ENCODE measurements around the gene NALF2. TPM values are rescaled to one million over a fixed set of nuclear protein-coding genes. Genes with fewer than 3 reads are reported as not detected.

Gene NALF2
- polyA plus RNA-seq, 3 donors = not detected

DNA sequence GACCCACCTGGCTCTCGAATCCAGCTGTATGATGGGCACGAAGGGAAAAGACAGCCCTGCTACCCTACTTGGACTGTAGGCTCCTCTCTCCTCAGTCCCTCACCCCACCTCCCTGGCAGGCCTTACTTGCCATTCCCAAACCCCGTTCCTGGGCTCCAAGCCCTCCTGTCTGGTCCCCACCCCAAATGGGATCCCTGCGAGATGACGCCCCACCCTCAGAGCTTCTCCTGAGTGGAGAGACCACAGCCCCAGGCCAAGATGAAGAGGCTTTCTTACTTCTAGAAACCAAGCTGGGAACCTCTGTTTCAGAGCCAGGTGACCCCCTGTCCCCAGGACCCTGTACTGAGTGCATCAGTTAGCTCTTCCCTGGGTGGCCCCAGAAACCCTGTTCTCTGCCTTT, 4.5 kb downstream of the NALF2 start:
- TF ChIP-seq, protein P1, sequence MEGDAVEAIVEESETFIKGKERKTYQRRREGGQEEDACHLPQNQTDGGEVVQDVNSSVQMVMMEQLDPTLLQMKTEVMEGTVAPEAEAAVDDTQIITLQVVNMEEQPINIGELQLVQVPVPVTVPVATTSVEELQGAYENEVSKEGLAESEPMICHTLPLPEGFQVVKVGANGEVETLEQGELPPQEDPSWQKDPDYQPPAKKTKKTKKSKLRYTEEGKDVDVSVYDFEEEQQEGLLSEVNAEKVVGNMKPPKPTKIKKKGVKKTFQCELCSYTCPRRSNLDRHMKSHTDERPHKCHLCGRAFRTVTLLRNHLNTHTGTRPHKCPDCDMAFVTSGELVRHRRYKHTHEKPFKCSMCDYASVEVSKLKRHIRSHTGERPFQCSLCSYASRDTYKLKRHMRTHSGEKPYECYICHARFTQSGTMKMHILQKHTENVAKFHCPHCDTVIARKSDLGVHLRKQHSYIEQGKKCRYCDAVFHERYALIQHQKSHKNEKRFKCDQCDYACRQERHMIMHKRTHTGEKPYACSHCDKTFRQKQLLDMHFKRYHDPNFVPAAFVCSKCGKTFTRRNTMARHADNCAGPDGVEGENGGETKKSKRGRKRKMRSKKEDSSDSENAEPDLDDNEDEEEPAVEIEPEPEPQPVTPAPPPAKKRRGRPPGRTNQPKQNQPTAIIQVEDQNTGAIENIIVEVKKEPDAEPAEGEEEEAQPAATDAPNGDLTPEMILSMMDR (IDR thresholded peaks at IDR 0.05) = no peak
- WGBS (ENCODE audit: insufficient coverage) = 100% methylated on average over 2 of the region's 5 CpGs

DNA sequence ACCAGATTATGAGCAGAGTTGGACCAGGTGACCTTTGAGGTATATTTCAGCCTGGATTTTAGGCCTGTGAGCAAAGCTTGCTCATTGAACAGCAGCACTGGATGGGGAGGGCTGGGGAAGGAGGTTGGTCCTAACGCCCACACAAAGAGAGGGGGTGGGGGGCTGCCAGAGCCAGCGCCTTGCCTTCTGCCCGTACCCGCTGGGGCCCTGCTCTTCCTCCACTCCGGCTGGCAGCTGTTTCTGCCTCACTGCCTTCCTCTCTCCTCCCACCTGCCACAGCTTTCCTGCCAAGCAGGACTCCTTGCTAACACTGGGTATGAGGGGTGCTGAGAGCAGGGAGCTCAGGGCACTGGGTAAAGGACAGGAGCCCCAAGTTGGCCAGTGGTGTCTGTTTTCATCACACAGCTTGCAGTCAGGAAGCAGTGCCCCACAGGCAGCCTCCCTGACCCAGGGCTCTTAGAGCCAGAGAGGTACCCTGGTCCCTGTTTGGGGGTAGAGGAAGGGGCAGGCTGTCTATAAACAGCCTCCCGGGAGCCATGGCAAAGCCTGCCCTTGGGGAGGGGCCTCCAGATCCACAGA, 6.1 kb downstream of the NALF2 start:
- no CpG with 5 or more reads among the region's 6 CpGs for WGBS (ENCODE audit: insufficient coverage)
- Histone ChIP-seq H3K4me1 (ENCODE audit: control insufficient read depth in 1 of 2, insufficient read depth in 2 of 2, low read length in 2 of 2) (no peaks in the 10 kb centered on the region), H3K4me2 (replicated peaks; ENCODE audit: extremely low read depth, low read length, poor library complexity, severe bottlenecking) (no peak overlapping the region), H3K9ac (ENCODE audit: insufficient read depth, low read length, poor library complexity, severe bottlenecking) (no peak overlapping the region), H3K36me3 (replicated peaks in 1 of 2; ENCODE audit: control insufficient read depth in 1 of 2, insufficient read depth in 2 of 2, low read length in 2 of 2) (no peaks in the 10 kb centered on the region), H3K9me3 (replicated peaks in 1 of 2; ENCODE audit: control insufficient read depth in 1 of 2, insufficient read depth in 1 of 2, low read length in 2 of 2) (no peaks in the 10 kb centered on the region), H2AFZ (ENCODE audit: insufficient read depth, low read depth, low read length, poor library complexity, severe bottlenecking) (no peak overlapping the region), H3K4me3 (replicated peaks in 1 of 3; ENCODE audit: low read depth in 2 of 3, low read length in 3 of 3) (no peak overlapping the region), H3K27me3 (ENCODE audit: control insufficient read depth in 2 of 2, insufficient read depth in 2 of 2, low read length in 2 of 2) (peaks cover 3 to 17% of the 10 kb centered on the region in 2 donors), H3K79me2 (ENCODE audit: insufficient read depth, low read length) (no peaks in the 10 kb centered on the region), H3K27ac (ENCODE audit: low read depth in 1 of 2, low read length in 2 of 2) (no peak overlapping the region), H4K20me1 (ENCODE audit: insufficient read depth, low read length) (no peaks in the 10 kb centered on the region)
- Mint-ChIP-seq H3K27me3 (ENCODE audit: low read depth in 3 of 3) (peaks cover 12 to 27% (median 23%) of the 10 kb centered on the region in 3 donors), H3K9me3 (peaks cover 0 to 5% (median 0%) of the 10 kb centered on the region in 7 donors), H3K4me1 (no peaks in the 10 kb centered on the region), H3K36me3 (no peaks in the 10 kb centered on the region), H3K27ac (no peak overlapping the region), H3K4me3 (no peak overlapping the region)
- no peak for DNase-seq
- TF ChIP-seq, protein P1 (IDR thresholded peaks at IDR 0.05) = no peak
- intact Hi-C loops (cut with micrococcal nuclease) = no loop called here

More for the DNA sequence above, 4.5 kb downstream of the NALF2 start:
- Histone ChIP-seq H3K9me3 (replicated peaks in 1 of 2; ENCODE audit: control insufficient read depth in 1 of 2, insufficient read depth in 1 of 2, low read length in 2 of 2) (no peaks in the 10 kb centered on the region), H3K4me1 (ENCODE audit: control insufficient read depth in 1 of 2, insufficient read depth in 2 of 2, low read length in 2 of 2) (no peaks in the 10 kb centered on the region), H2AFZ (ENCODE audit: insufficient read depth, low read depth, low read length, poor library complexity, severe bottlenecking) (no peak overlapping the region), H4K20me1 (ENCODE audit: insufficient read depth, low read length) (no peaks in the 10 kb centered on the region), H3K27me3 (ENCODE audit: control insufficient read depth in 2 of 2, insufficient read depth in 2 of 2, low read length in 2 of 2) (peaks cover 3 to 23% of the 10 kb centered on the region in 2 donors), H3K4me2 (replicated peaks; ENCODE audit: extremely low read depth, low read length, poor library complexity, severe bottlenecking) (no peak overlapping the region), H3K9ac (ENCODE audit: insufficient read depth, low read length, poor library complexity, severe bottlenecking) (no peak overlapping the region), H3K4me3 (replicated peaks in 1 of 3; ENCODE audit: low read depth in 2 of 3, low read length in 3 of 3) (no peak overlapping the region), H3K27ac (ENCODE audit: low read depth in 1 of 2, low read length in 2 of 2) (no peak overlapping the region), H3K79me2 (ENCODE audit: insufficient read depth, low read length) (no peaks in the 10 kb centered on the region), H3K36me3 (replicated peaks in 1 of 2; ENCODE audit: control insufficient read depth in 1 of 2, insufficient read depth in 2 of 2, low read length in 2 of 2) (no peaks in the 10 kb centered on the region)
- no peaks in the 10 kb centered on the region for H3K4me1 Mint-ChIP-seq
- DNase-seq = no peak
- H3K27me3 Mint-ChIP-seq (ENCODE audit: low read depth in 3 of 3) = peaks cover 16 to 37% (median 27%) of the 10 kb centered on the region in 3 donors
- intact Hi-C loops (cut with micrococcal nuclease) = no loop called here
- no peaks in the 10 kb centered on the region for H3K36me3 Mint-ChIP-seq
- peaks cover 0 to 10% (median 3%) of the 10 kb centered on the region in 7 donors for H3K9me3 Mint-ChIP-seq
- H3K4me3 Mint-ChIP-seq = no peak overlapping the region
- no peak overlapping the region for H3K27ac Mint-ChIP-seq
